SK-N-SH (cell line): Measurements from ENCODE around the gene ELOVL4. TPM values are rescaled to one million over a fixed set of nuclear protein-coding genes. Genes with fewer than 3 reads are reported as not detected.

ENCODE experiments used
- CTCF ChIA-PET: fragments of 300-600, 350-600 bp; formaldehyde crosslinking; extraction: SDS; loops from one replicate; lab custom pipeline; 2021; lab: Yijun Ruan, JAX
- POLR2A ChIA-PET: fragments of 350-600 bp; sonication (Branson Sonifier 250); formaldehyde crosslinking; extraction: SDS; loops from one replicate; lab custom pipeline; 2020; ENCODE audit warnings: antibody characterized with exemption, inconsistent platforms; lab: Yijun Ruan, JAX
- DNase-seq: peaks from one replicate; pipeline ENCODE4 v3.0.0; 2012
- H2AFZ ChIP-seq: fragments of 200-600 bp; sonication (generic); 2 replicates; pipeline ENCODE4 v1.8.1; 2016; ENCODE audit warnings: antibody characterized with exemption, mild to moderate bottlenecking, low read depth
- H3F3A ChIP-seq: fragments of 200-600 bp; sonication (generic); replicated peaks from 2 replicates; pipeline ENCODE3; 2016; ENCODE audit warnings: antibody characterized with exemption, mild to moderate bottlenecking; ENCODE audit not compliant: insufficient read depth
- H3K27ac ChIP-seq, 2 experiments: fragments of 200-500 bp in 1 of 2; fragments of 200-600 bp in 1 of 2; sonication (Bioruptor generic) in 1 of 2; sonication (generic), shearing (Covaris generic) in 1 of 2; 2 replicates each; pipeline versions ENCODE4 v1.5.1 to v1.6.1; 2014 to 2016; ENCODE audit warnings: low read depth in 2 of 2, inconsistent platforms in 1 of 2, low read length in 1 of 2, mild to moderate bottlenecking in 1 of 2, mixed read lengths in 1 of 2
- H3K27me3 ChIP-seq: fragments of 200-600 bp; sonication (generic), shearing (Covaris generic); 2 replicates; pipeline ENCODE4 v1.6.1; 2016; ENCODE audit warnings: mixed run types; ENCODE audit not compliant: insufficient read depth
- H3K36me3 ChIP-seq, 2 experiments: fragments of 200-500 bp in 1 of 2; fragments of 200-600 bp in 1 of 2; sonication (Bioruptor generic) in 1 of 2; sonication (generic) in 1 of 2; replicated peaks in 1 of 2; 2 replicates each; pipeline versions ENCODE3 to v1.5.1; 2014 to 2016; ENCODE audit warnings: low read length in 1 of 2, mild to moderate bottlenecking in 1 of 2; ENCODE audit not compliant: insufficient read depth in 2 of 2, control insufficient read depth in 1 of 2
- H3K4me1 ChIP-seq, 2 experiments: fragments of 200-500 bp in 1 of 2; fragments of 200-600 bp in 1 of 2; sonication (Bioruptor generic) in 1 of 2; sonication (generic), shearing (Covaris generic) in 1 of 2; 2 replicates each; pipeline versions ENCODE4 v1.5.1 to v1.6.1; 2014 to 2016; ENCODE audit warnings: low read depth in 1 of 2, low read length in 1 of 2, mixed run types in 1 of 2; ENCODE audit not compliant: insufficient read depth in 2 of 2, control insufficient read depth in 1 of 2
- H3K4me2 ChIP-seq: fragments of 200-600 bp; sonication (generic), shearing (Covaris generic); 2 replicates; pipeline ENCODE4 v1.6.1; 2017; ENCODE audit warnings: mixed run types
- H3K4me3 ChIP-seq, 2 experiments: fragments of 200-500 bp in 1 of 2; fragments of 200-600 bp in 1 of 2; sonication (Bioruptor generic) in 1 of 2; sonication (generic), shearing (Covaris generic) in 1 of 2; 2 replicates each; pipeline versions ENCODE4 v1.5.1 to v1.8.1; 2014 to 2016; ENCODE audit warnings: low read depth in 2 of 2, inconsistent platforms in 1 of 2, low read length in 1 of 2, mild to moderate bottlenecking in 1 of 2, mixed read lengths in 1 of 2, moderate library complexity in 1 of 2
- H3K79me2 ChIP-seq: fragments of 200-600 bp; sonication (generic); 2 replicates; pipeline ENCODE4 v1.8.1; 2017; ENCODE audit warnings: mild to moderate bottlenecking; ENCODE audit not compliant: insufficient read depth
- H3K9ac ChIP-seq: fragments of 200-600 bp; sonication (generic); 2 replicates; pipeline ENCODE4 v1.6.1; 2017; ENCODE audit warnings: mixed run types
- H3K9me2 ChIP-seq: fragments of 200-600 bp; sonication (generic); 2 replicates; pipeline ENCODE4 v1.6.1; 2017; ENCODE audit warnings: mixed run types
- H3K9me3 ChIP-seq: fragments of 200-600 bp; sonication (generic); 2 replicates; pipeline ENCODE4 v1.6.1; 2017; ENCODE audit warnings: mixed run types, mild to moderate bottlenecking, moderate library complexity
- H4K20me1 ChIP-seq: fragments of 200-600 bp; sonication (generic); 2 replicates; pipeline ENCODE4 v1.6.1; 2017; ENCODE audit warnings: mild to moderate bottlenecking, mixed run types; ENCODE audit not compliant: insufficient read depth
- CHD2 ChIP-seq: fragments of 150-350 bp; IDR thresholded peaks from 2 replicates; pipeline ENCODE4 v1.6.1; 2018; ENCODE audit warnings: low read length; ENCODE audit not compliant: partially characterized antibody
- ELF1 ChIP-seq: IDR thresholded peaks from 2 replicates; pipeline ENCODE4 v1.4.0; 2012
- EZH2phosphoT487 ChIP-seq: fragments of 200-600 bp; sonication (generic); IDR thresholded peaks from 2 replicates; pipeline ENCODE4 v1.6.1; 2017; ENCODE audit warnings: low read depth, mixed run types, mild to moderate bottlenecking, antibody characterized with exemption, moderate library complexity, borderline replicate concordance
- FOSL2 ChIP-seq: IDR thresholded peaks from 2 replicates; pipeline ENCODE4 v1.4.0; 2012; ENCODE audit warnings: low read depth, mild to moderate bottlenecking, moderate library complexity, borderline replicate concordance
- FOXJ3 ChIP-seq: sonication (generic); formaldehyde crosslinking; IDR thresholded peaks from 2 replicates; pipeline ENCODE4 v1.5.1; 2020; ENCODE audit warnings: mild to moderate bottlenecking, missing genetic modification reagents
- FOXM1 ChIP-seq: IDR thresholded peaks from 2 replicates; pipeline ENCODE4 v1.4.0; 2012; ENCODE audit warnings: low read depth, mild to moderate bottlenecking
- GATA2 ChIP-seq: sonication (generic); formaldehyde crosslinking; IDR thresholded peaks from 2 replicates; pipeline ENCODE4 v1.5.0; 2020; ENCODE audit warnings: mild to moderate bottlenecking, missing genetic modification reagents
- JUND ChIP-seq: IDR thresholded peaks from 2 replicates; pipeline ENCODE4 v1.4.0; 2012
- MEF2A ChIP-seq: IDR thresholded peaks from 2 replicates; pipeline ENCODE4 v1.4.0; 2012; ENCODE audit warnings: low read depth, borderline replicate concordance
- MXI1 ChIP-seq: IDR thresholded peaks from 2 replicates; pipeline ENCODE4 v1.6.1; 2012; ENCODE audit warnings: mild to moderate bottlenecking, low read depth, low read length, improper control_type of control experiment
- NFIC ChIP-seq: IDR thresholded peaks from 2 replicates; pipeline ENCODE4 v1.4.0; 2012; ENCODE audit warnings: borderline replicate concordance
- POLR2AphosphoS5 ChIP-seq: IDR thresholded peaks from 2 replicates; pipeline ENCODE4 v1.6.1; 2012; ENCODE audit warnings: low read depth, low read length
- RCOR1 ChIP-seq: fragments of 150-350 bp; IDR thresholded peaks from 2 replicates; pipeline ENCODE4 v1.6.1; 2017; ENCODE audit warnings: antibody characterized with exemption, low read length
- SMC3 ChIP-seq: IDR thresholded peaks from 2 replicates; pipeline ENCODE4 v1.6.1; 2012; ENCODE audit warnings: low read depth, low read length, improper control_type of control experiment
- TCF12 ChIP-seq: IDR thresholded peaks from 2 replicates; pipeline ENCODE4 v1.4.0; 2012
- TEAD4 ChIP-seq: IDR thresholded peaks from 2 replicates; pipeline ENCODE4 v1.4.0; 2012; ENCODE audit warnings: mild to moderate bottlenecking, borderline replicate concordance; ENCODE audit not compliant: insufficient read depth
- WGBS: methylation state at CpG from one replicate; pipeline ENCODE4 v1.1.6; 2017; ENCODE audit warnings: low lambda C conversion rate; 5-methylcytosine and 5-hydroxymethylcytosine counted together
- polyA plus RNA-seq, 3 experiments: library from polyadenylated mRNA; depleted of rRNA; stranded (reverse); fragments of >200 nt; gene quantifications; 2 replicates each; pipeline ENCODE4 v1.2.3, GENCODE V29; 2012
- TF ChIP-seq, protein P1 (sequence below): fragments of 150-350 bp; IDR thresholded peaks from 2 replicates; pipeline ENCODE4 v1.6.1; 2017; ENCODE audit warnings: antibody characterized with exemption, low read length, low read depth, borderline replicate concordance
- TF ChIP-seq, protein P2 (sequence below): IDR thresholded peaks from 2 replicates; pipeline ENCODE4 v1.4.0; 2012; ENCODE audit warnings: low read depth, borderline replicate concordance
- TF ChIP-seq, protein P3 (sequence below): IDR thresholded peaks from 2 replicates; pipeline ENCODE4 v1.6.1; 2012; ENCODE audit warnings: mild to moderate bottlenecking, low read depth, low read length, moderate library complexity
- TF ChIP-seq, protein P4 (sequence below): IDR thresholded peaks from 2 replicates; pipeline ENCODE4 v1.4.0; 2012; ENCODE audit warnings: low read depth, borderline replicate concordance
- TF ChIP-seq, protein P5 (sequence below): IDR thresholded peaks from 2 replicates; pipeline ENCODE4 v1.4.0; 2012; ENCODE audit warnings: low read depth

The ELOVL4 gene
- polyA plus RNA-seq, 1 of the 3 experiments (the other 2 are of a cell fraction): 1.9 TPM

DNA sequence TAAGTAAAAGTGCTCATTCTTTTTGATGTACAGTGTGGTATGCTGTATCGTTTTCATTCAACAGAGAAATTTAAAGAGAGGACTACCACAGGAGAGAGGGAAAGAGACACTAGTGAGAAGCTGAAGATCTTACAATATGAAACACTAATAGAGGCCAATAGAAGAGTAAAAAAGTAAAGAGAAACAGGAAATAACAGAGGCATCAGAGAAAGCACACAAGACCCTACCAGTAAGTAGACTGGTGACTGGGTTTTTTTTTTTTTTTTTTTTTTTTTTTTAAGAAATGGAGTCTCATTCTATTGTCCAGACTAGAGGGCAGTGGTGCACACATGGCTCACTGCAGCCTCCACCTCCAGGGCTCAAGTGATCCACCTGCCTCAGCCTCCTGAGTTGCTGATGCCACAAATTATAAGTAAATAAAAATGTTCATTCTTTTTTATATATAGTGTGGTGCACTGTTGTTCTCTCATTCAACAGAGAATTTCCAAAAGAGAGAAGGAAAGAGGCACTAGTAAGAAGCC, 18.8 kb downstream of the ELOVL4 start:
- CTCF ChIA-PET: interaction anchor here (2.4 kb wide), 1 partner anchor 21 kb away, joined by 9 read pairs; no protein-coding TSS in a partner anchor
- H3F3A ChIP-seq: no peaks in the 10 kb centered on the region
- no peak for TF ChIP-seq ELF1
- no peak for TF ChIP-seq RCOR1
- TF ChIP-seq, all 33 proteins: peak for 0
- Histone ChIP-seq H3K4me3 (no peak overlapping the region), H3K9me2 (no peaks in the 10 kb centered on the region), H3K9me3 (no peaks in the 10 kb centered on the region), H3K79me2 (no peaks in the 10 kb centered on the region), H3K4me1 (no peaks in the 10 kb centered on the region), H3K9ac (no peak overlapping the region), H2AFZ (no peak overlapping the region), H3K27me3 (no peaks in the 10 kb centered on the region), H3K27ac (no peak overlapping the region), H3K4me2 (no peak overlapping the region), H3K36me3 (peaks cover 0 to 12% of the 10 kb centered on the region in 2 experiments), H4K20me1 (no peaks in the 10 kb centered on the region)
- no peak for DNase-seq
- 91% methylated on average over 1 of the region's 1 CpG for WGBS
- POLR2A ChIA-PET: no interaction called here

DNA sequence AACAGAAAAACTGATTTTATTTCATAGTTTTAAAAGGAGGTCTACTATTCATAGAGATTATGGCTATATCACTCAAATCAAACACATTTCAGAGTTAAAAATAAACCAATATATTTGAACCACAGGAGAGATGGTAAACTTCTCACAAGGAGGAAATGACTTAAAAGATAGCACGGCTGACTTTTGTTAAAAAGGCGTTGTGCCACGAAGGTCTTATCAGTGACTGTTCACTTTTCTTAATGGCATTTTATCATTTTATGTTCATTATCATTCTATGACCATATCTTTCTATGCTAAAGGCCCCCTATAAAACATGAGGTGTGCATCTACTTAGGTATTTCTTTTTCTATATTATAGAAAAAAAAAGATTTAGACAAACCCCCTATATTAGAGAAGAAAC, 19.6 kb downstream of the ELOVL4 start:
- ChIA-PET CTCF (interaction anchor here (2.4 kb wide), 1 partner anchor 21 kb away, joined by 9 read pairs; no protein-coding TSS in a partner anchor), POLR2A (no interaction called here)
- no peak for DNase-seq
- no peak for TF ChIP-seq FOSL2
- no peak for TF ChIP-seq CHD2
- no peak for TF ChIP-seq SMC3
- TF ChIP-seq NFIC: no peak
- no peak for TF ChIP-seq EZH2phosphoT487
- TF ChIP-seq TCF12: no peak
- TF ChIP-seq, protein P1, sequence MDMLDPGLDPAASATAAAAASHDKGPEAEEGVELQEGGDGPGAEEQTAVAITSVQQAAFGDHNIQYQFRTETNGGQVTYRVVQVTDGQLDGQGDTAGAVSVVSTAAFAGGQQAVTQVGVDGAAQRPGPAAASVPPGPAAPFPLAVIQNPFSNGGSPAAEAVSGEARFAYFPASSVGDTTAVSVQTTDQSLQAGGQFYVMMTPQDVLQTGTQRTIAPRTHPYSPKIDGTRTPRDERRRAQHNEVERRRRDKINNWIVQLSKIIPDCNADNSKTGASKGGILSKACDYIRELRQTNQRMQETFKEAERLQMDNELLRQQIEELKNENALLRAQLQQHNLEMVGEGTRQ: no peak
- TF ChIP-seq, protein P2, sequence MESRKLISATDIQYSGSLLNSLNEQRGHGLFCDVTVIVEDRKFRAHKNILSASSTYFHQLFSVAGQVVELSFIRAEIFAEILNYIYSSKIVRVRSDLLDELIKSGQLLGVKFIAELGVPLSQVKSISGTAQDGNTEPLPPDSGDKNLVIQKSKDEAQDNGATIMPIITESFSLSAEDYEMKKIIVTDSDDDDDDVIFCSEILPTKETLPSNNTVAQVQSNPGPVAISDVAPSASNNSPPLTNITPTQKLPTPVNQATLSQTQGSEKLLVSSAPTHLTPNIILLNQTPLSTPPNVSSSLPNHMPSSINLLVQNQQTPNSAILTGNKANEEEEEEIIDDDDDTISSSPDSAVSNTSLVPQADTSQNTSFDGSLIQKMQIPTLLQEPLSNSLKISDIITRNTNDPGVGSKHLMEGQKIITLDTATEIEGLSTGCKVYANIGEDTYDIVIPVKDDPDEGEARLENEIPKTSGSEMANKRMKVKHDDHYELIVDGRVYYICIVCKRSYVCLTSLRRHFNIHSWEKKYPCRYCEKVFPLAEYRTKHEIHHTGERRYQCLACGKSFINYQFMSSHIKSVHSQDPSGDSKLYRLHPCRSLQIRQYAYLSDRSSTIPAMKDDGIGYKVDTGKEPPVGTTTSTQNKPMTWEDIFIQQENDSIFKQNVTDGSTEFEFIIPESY: no peak
- TF ChIP-seq, protein P3, sequence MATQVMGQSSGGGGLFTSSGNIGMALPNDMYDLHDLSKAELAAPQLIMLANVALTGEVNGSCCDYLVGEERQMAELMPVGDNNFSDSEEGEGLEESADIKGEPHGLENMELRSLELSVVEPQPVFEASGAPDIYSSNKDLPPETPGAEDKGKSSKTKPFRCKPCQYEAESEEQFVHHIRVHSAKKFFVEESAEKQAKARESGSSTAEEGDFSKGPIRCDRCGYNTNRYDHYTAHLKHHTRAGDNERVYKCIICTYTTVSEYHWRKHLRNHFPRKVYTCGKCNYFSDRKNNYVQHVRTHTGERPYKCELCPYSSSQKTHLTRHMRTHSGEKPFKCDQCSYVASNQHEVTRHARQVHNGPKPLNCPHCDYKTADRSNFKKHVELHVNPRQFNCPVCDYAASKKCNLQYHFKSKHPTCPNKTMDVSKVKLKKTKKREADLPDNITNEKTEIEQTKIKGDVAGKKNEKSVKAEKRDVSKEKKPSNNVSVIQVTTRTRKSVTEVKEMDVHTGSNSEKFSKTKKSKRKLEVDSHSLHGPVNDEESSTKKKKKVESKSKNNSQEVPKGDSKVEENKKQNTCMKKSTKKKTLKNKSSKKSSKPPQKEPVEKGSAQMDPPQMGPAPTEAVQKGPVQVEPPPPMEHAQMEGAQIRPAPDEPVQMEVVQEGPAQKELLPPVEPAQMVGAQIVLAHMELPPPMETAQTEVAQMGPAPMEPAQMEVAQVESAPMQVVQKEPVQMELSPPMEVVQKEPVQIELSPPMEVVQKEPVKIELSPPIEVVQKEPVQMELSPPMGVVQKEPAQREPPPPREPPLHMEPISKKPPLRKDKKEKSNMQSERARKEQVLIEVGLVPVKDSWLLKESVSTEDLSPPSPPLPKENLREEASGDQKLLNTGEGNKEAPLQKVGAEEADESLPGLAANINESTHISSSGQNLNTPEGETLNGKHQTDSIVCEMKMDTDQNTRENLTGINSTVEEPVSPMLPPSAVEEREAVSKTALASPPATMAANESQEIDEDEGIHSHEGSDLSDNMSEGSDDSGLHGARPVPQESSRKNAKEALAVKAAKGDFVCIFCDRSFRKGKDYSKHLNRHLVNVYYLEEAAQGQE: no peak
- no peak for TF ChIP-seq TEAD4
- no peak for TF ChIP-seq GATA2
- no peak for TF ChIP-seq RCOR1
- no peak for TF ChIP-seq FOXJ3 (CRISPR knock-in tag)
- no peak for TF ChIP-seq JUND
- no peak for TF ChIP-seq MXI1
- TF ChIP-seq, protein P4, sequence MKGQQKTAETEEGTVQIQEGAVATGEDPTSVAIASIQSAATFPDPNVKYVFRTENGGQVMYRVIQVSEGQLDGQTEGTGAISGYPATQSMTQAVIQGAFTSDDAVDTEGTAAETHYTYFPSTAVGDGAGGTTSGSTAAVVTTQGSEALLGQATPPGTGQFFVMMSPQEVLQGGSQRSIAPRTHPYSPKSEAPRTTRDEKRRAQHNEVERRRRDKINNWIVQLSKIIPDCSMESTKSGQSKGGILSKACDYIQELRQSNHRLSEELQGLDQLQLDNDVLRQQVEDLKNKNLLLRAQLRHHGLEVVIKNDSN: no peak
- TF ChIP-seq MEF2A: no peak
- TF ChIP-seq, protein P5, sequence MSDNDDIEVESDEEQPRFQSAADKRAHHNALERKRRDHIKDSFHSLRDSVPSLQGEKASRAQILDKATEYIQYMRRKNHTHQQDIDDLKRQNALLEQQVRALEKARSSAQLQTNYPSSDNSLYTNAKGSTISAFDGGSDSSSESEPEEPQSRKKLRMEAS: no peak
- no peak for TF ChIP-seq POLR2AphosphoS5
- no peak for TF ChIP-seq FOXM1
- no peaks in the 10 kb centered on the region for H4K20me1 ChIP-seq
- WGBS: 64% methylated on average over 3 of the region's 3 CpGs
- no peaks in the 10 kb centered on the region for H3K9me3 ChIP-seq
- no peaks in the 10 kb centered on the region for H3F3A ChIP-seq
- H3K4me2 ChIP-seq: no peak overlapping the region
- peaks cover 0 to 16% of the 10 kb centered on the region in 2 experiments for H3K36me3 ChIP-seq
- no peaks in the 10 kb centered on the region for H3K79me2 ChIP-seq
- no peak overlapping the region for H3K4me3 ChIP-seq
- H3K27ac ChIP-seq: no peak overlapping the region
- no peaks in the 10 kb centered on the region for H3K4me1 ChIP-seq
- no peak overlapping the region for H3K9ac ChIP-seq
- no peaks in the 10 kb centered on the region for H3K9me2 ChIP-seq
- H3K27me3 ChIP-seq: no peaks in the 10 kb centered on the region
- H2AFZ ChIP-seq: no peak overlapping the region
